Neuronal stem cell (in vitro differentiated cells): Measurements from ENCODE around the gene ZNF670. TPM values are rescaled to one million over a fixed set of nuclear protein-coding genes. Genes with fewer than 3 reads are reported as not detected.
A peak's percentile ranks its signal among the peaks of the same experiment; 100 is the strongest.
"Not testable (repeated sequence)": the region's sequence is repeated elsewhere in the genome, so short reads cannot be mapped to it uniquely, and the experiment has no call there.

Source experiments
- DNase-seq: peaks from one replicate; pipeline ENCODE4 v3.0.0-alpha.2; 2013; ENCODE audit warnings: low spot score
- H2AFZ ChIP-seq: one replicate; pipeline ENCODE4 v1.6.1; 2013; ENCODE audit warnings: mild to moderate bottlenecking, low read length, inconsistent platforms
- H2AK5ac ChIP-seq: 2 replicates; pipeline ENCODE4 v1.6.1; 2013; ENCODE audit warnings: low read depth, mild to moderate bottlenecking, inconsistent platforms, low read length, moderate library complexity, mixed read lengths
- H2BK120ac ChIP-seq: 2 replicates; pipeline ENCODE4 v1.6.1; 2013; ENCODE audit warnings: low read depth, mild to moderate bottlenecking, inconsistent platforms, low read length, moderate library complexity, mixed read lengths
- H2BK12ac ChIP-seq: one replicate; pipeline ENCODE4 v1.6.1; 2013; ENCODE audit warnings: low read length, inconsistent platforms
- H2BK15ac ChIP-seq: 2 replicates; pipeline ENCODE4 v1.6.1; 2013; ENCODE audit warnings: mild to moderate bottlenecking, low read length, inconsistent platforms, mixed read lengths
- H2BK5ac ChIP-seq: one replicate; pipeline ENCODE4 v1.6.1; 2013; ENCODE audit warnings: inconsistent platforms, mild to moderate bottlenecking, low read length, moderate library complexity
- H3K14ac ChIP-seq: one replicate; pipeline ENCODE4 v1.6.1; 2013; ENCODE audit warnings: low read length, inconsistent platforms
- H3K18ac ChIP-seq: 2 replicates; pipeline ENCODE4 v1.6.1; 2013; ENCODE audit warnings: low read length, inconsistent platforms
- H3K23ac ChIP-seq: 2 replicates; pipeline ENCODE4 v1.6.1; 2013; ENCODE audit warnings: low read depth, mild to moderate bottlenecking, mixed read lengths, low read length, inconsistent platforms; ENCODE audit not compliant: poor library complexity
- H3K27ac ChIP-seq: replicated peaks from 3 replicates; pipeline ENCODE4 v1.5.1; 2013; ENCODE audit warnings: low read length, inconsistent platforms
- H3K27me3 ChIP-seq, 3 experiments: 2 replicates each; pipeline ENCODE4 v1.6.1; 2013; ENCODE audit warnings: low read length in 3 of 3, mild to moderate bottlenecking in 2 of 3, inconsistent platforms in 1 of 3, low read depth in 1 of 3, mixed read lengths in 1 of 3, moderate library complexity in 1 of 3; ENCODE audit not compliant: control insufficient read depth in 3 of 3, insufficient read depth in 3 of 3
- H3K36me3 ChIP-seq, 2 donors: replicated peaks in 1 of 2; 2 replicates each; pipeline ENCODE4 v1.6.1; 2013; ENCODE audit warnings: low read length in 2 of 2; ENCODE audit not compliant: control insufficient read depth in 2 of 2, insufficient read depth in 2 of 2
- H3K4ac ChIP-seq: 2 replicates; pipeline ENCODE4 v1.6.1; 2013; ENCODE audit warnings: inconsistent platforms, mild to moderate bottlenecking, low read length, moderate library complexity
- H3K4me1 ChIP-seq, 2 donors: 1 replicate in 1 of 2; 2 replicates in 1 of 2; pipeline ENCODE4 v1.6.1; 2013; ENCODE audit warnings: low read length in 2 of 2, low read depth in 1 of 2; ENCODE audit not compliant: control insufficient read depth in 2 of 2, insufficient read depth in 1 of 2
- H3K4me2 ChIP-seq: one replicate; pipeline ENCODE4 v1.6.1; 2013; ENCODE audit warnings: mild to moderate bottlenecking, low read length, inconsistent platforms; ENCODE audit not compliant: insufficient read depth, poor library complexity, severe bottlenecking
- H3K4me3 ChIP-seq, 2 donors: 2 replicates each; pipeline ENCODE4 v1.5.1; 2013; ENCODE audit warnings: low read length in 2 of 2, mild to moderate bottlenecking in 2 of 2, inconsistent platforms in 1 of 2, moderate library complexity in 1 of 2
- H3K79me1 ChIP-seq: one replicate; pipeline ENCODE4 v1.6.1; 2013; ENCODE audit warnings: low read depth, mild to moderate bottlenecking, inconsistent platforms, low read length, moderate library complexity
- H3K9ac ChIP-seq: one replicate; pipeline ENCODE4 v1.6.1; 2013; ENCODE audit warnings: mild to moderate bottlenecking, low read depth, low read length, inconsistent platforms; ENCODE audit not compliant: poor library complexity
- H3K9me3 ChIP-seq, 2 donors: replicated peaks in 1 of 2; 2 replicates each; pipeline versions ENCODE3 to v1.6.1; 2013; ENCODE audit warnings: low read length in 2 of 2, mild to moderate bottlenecking in 2 of 2, inconsistent platforms in 1 of 2, low read depth in 1 of 2, mixed read lengths in 1 of 2, moderate library complexity in 1 of 2; ENCODE audit not compliant: control insufficient read depth in 2 of 2, insufficient read depth in 1 of 2
- H4K8ac ChIP-seq: one replicate; pipeline ENCODE4 v1.6.1; 2013; ENCODE audit warnings: low read depth, mild to moderate bottlenecking, inconsistent platforms, low read length, moderate library complexity
- H4K91ac ChIP-seq: one replicate; pipeline ENCODE4 v1.6.1; 2013; ENCODE audit warnings: low read length, low read depth, mild to moderate bottlenecking, inconsistent platforms; ENCODE audit not compliant: poor library complexity
- WGBS, 2 donors: extraction: QIAGEN DNeasy Blood & Tissue Kit; methylation state at CpG; one replicate each; pipeline ENCODE4 v1.1.7; 2013; ENCODE audit warnings: missing lambda C conversion rate in 2 of 2, mixed read lengths in 1 of 2; ENCODE audit not compliant: insufficient read length in 2 of 2, insufficient replicate concordance in 1 of 2; ENCODE audit errors: extremely low coverage in 2 of 2; 5-methylcytosine and 5-hydroxymethylcytosine counted together
- polyA plus RNA-seq, 2 experiments: library from polyadenylated mRNA; stranded (reverse); fragments of 200-250 nt; gene quantifications; one replicate each; pipeline ENCODE4 v1.2.3, GENCODE V29; 2013

Gene ZNF670
- polyA plus RNA-seq (2013, experiment 1 of 2) = 6.7 TPM
- polyA plus RNA-seq (2013, experiment 2 of 2) = 7.4 TPM

DNA sequence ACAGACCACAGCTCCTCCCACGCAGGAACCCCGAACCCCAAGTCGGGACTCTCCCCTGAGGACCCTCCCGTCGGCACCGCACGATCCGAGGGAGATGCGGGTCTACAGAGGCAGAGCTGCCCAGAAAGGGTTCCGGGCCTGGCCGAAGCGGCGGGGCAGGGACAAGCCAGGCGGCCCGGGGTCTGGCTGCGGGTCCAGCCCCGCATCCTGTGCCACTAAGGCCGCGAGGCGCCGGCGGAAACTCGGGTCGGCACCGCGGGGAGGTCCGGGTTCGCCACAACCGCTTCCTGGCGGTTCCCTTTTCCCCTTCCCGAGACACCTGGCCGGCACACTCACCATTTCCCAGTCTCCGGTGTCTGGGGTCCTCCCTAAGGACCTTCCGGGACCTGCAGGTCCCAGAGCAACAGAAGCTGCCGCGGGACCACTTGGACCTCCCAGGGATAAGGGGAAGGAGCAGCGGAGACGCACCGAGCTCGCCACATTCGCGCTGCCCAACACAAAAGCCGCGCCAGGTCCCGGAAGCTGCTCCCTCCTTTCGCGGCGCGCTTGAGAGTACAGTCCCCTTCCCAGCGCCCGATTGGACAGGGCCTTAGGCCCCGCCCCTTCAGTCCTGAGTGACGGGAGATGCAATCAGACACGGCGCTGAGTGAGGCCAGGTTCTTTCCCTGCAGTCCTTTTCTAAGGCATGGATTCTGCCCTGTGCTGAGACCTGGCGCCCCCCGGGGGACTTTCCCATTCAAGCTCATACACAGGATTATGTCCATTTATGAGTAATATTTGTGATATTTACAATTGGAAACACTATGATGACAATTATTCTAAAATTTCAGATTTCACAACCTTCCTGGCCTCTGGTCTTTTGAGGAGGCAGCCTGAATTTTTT, at the start of gene ZNF670:
TSS of gene ZNF670 (minus strand) at position 554 of the 883 bp plus-strand sequence. CDS start at position 339, 215 bp downstream.
- peak within 1 kb of the TSS; percentile 71 for H3K4me2 ChIP-seq

DNA sequence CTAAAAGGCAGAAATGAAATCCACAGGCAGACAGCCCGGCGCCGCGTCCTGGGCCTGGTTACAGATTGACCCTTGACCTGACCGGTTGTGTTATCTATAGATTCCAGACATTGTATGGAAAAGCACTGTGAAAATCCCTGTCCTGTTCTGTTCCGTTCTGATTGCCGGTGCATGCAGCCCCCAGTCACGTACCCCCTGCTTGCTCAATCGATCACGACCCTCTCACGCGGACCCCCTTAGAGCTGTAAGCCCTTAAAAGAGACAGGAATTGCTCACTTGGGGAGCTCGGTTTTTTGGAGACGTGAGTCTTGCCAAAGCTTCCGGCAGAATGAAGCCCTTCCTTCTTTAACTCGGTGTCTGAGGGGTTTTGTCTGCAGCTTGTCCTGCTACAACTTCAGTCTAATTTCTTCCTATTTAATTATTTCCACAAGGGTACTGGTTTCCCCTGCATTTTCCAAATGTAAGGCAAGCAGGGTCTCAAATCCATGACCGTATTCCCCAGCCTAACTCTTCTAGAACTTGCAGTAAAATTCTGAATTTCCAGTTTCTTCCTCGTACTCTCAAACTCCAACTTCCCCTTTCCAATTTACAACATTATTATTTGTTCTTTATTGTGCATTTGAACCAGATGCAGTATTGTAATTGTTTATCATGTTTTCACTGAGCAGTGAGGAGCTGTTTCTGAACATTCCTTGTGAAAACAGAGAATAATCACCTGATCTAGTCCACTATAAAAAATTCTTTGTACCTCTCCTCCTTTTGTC, 49.1 kb upstream of the ZNF670 start:
- H3K4ac ChIP-seq, H2AFZ ChIP-seq, H3K27ac ChIP-seq, H4K91ac ChIP-seq, H2AK5ac ChIP-seq, H3K4me2 ChIP-seq, H2BK5ac ChIP-seq, H3K79me1 ChIP-seq, H3K23ac ChIP-seq, H3K18ac ChIP-seq, H2BK12ac ChIP-seq, H3K27me3 ChIP-seq, H3K9ac ChIP-seq, H3K4me1 ChIP-seq, H4K8ac ChIP-seq, H3K14ac ChIP-seq, DNase-seq, H2BK15ac ChIP-seq, H2BK120ac ChIP-seq: not testable (repeated sequence)
- peaks cover 15 to 18% of the 10 kb centered on the region in 2 donors for H3K9me3 ChIP-seq
- H3K36me3 ChIP-seq = peaks cover 12 to 15% of the 10 kb centered on the region in 2 donors
- peak overlapping the region in 1 of 2 donors; percentile 39 for H3K4me3 ChIP-seq
- 100% methylated on average over 1 of the region's 18 CpGs; no CpG with 5 or more reads in 1 of the 2 donors for WGBS, 2 donors

More for the DNA sequence above, at the start of gene ZNF670:
- no peak within 1 kb of the TSS for H4K91ac ChIP-seq
- H2AK5ac ChIP-seq = peak within 1 kb of the TSS; percentile 61
- H3K9ac ChIP-seq = peak within 1 kb of the TSS; percentile 93
- peak within 1 kb of the TSS; percentile 34 for H3K23ac ChIP-seq
- peaks cover 13 to 47% of the 10 kb centered on the region in 2 donors for H3K9me3 ChIP-seq
- H3K4ac ChIP-seq = peak within 1 kb of the TSS; percentile 76
- no peak within 1 kb of the TSS for H2BK120ac ChIP-seq
- peaks cover 9 to 26% of the 10 kb centered on the region in 2 donors for H3K36me3 ChIP-seq
- H3K4me3 ChIP-seq = peak within 1 kb of the TSS; percentile 83 to 96
- H3K18ac ChIP-seq = peak within 1 kb of the TSS; percentile 98
- H3K14ac ChIP-seq = peak within 1 kb of the TSS; percentile 84
- H2BK5ac ChIP-seq = peak within 1 kb of the TSS; percentile 82
- no peaks in the 10 kb centered on the region for H3K4me1 ChIP-seq
- H2AFZ ChIP-seq = peak within 1 kb of the TSS; percentile 95
- peak; percentile 91 for DNase-seq
- H3K27me3 ChIP-seq = no peaks in the 10 kb centered on the region
- H3K79me1 ChIP-seq = peaks cover 2% of the 10 kb centered on the region
- WGBS, 2 donors = no CpG with 5 or more reads among the region's 57 CpGs
- H2BK12ac ChIP-seq = no peak within 1 kb of the TSS
- no peak within 1 kb of the TSS for H2BK15ac ChIP-seq
- H3K27ac ChIP-seq = peak within 1 kb of the TSS; percentile 59
- no peak within 1 kb of the TSS for H4K8ac ChIP-seq

- H4K91ac ChIP-seq, H4K8ac ChIP-seq: not testable (repeated sequence)
- WGBS, 2 donors = no CpG with 5 or more reads among the region's 46 CpGs
These were observed 48.0 kb upstream of the ZNF670 start for GRCh38 chr1:247126601-247127000.

DNA sequence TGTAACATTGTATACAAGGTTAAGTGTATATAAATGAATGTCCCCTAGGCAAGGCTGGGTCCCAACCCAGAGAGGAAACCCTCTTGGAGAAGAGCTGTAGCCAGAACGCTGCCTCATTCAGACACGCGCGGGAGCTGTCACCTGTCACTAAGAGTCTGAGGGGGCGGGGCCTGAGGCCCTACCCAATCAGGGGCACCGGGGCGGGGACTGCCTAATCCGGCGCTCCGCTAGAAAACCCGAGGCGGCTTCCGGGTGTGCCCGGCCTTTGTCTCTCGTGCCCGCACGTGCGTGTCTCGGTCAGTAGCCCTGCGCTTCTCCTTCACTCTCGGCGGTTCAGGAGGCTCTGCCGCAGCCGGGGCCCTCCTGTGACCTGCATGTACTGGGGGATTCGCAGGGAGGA, 47.6 kb upstream of the ZNF670 start:
- not testable (repeated sequence) for H2BK12ac ChIP-seq, H4K8ac ChIP-seq, H2AFZ ChIP-seq, H3K4me2 ChIP-seq, H3K9ac ChIP-seq, H3K4ac ChIP-seq, H3K18ac ChIP-seq, H3K23ac ChIP-seq, H3K4me1 ChIP-seq, H3K36me3 ChIP-seq, H3K27me3 ChIP-seq, H2BK120ac ChIP-seq, H3K79me1 ChIP-seq, H3K14ac ChIP-seq, H3K27ac ChIP-seq, H3K9me3 ChIP-seq, DNase-seq, H3K4me3 ChIP-seq, H2BK5ac ChIP-seq, H2BK15ac ChIP-seq, H4K91ac ChIP-seq, H2AK5ac ChIP-seq
- WGBS, 2 donors = no CpG with 5 or more reads among the region's 25 CpGs

More at GRCh38 chr1:247126601-247127000, 48.0 kb upstream of the ZNF670 start:
- not testable (repeated sequence) for H3K23ac ChIP-seq, H3K4ac ChIP-seq, H3K18ac ChIP-seq, H2AFZ ChIP-seq, H3K14ac ChIP-seq, H3K27ac ChIP-seq, H3K27me3 ChIP-seq, H3K9ac ChIP-seq, H3K36me3 ChIP-seq, H2BK15ac ChIP-seq, H3K4me1 ChIP-seq, H2BK5ac ChIP-seq, H2BK12ac ChIP-seq, H2BK120ac ChIP-seq, H3K4me3 ChIP-seq, H2AK5ac ChIP-seq, DNase-seq, H3K79me1 ChIP-seq, H3K4me2 ChIP-seq
- peaks cover 14% of the 10 kb centered on the region in 2 donors for H3K9me3 ChIP-seq
